Stimulated activated CD8-positive, alpha-beta memory T cell treated with anti-CD3 and anti-CD28 coated beads, Interleukin-12 subunit alpha, Interleukin-12 subunit beta, amount 100 ng/mL, for 24 hours (primary cell): ENCODE results near the gene KCND3.

Experiments
- DNase-seq: peaks from one replicate; pipeline ENCODE4 v3.0.0-alpha.2; 2020; ENCODE audit errors: extremely low read depth

KCND3 gene

DNA sequence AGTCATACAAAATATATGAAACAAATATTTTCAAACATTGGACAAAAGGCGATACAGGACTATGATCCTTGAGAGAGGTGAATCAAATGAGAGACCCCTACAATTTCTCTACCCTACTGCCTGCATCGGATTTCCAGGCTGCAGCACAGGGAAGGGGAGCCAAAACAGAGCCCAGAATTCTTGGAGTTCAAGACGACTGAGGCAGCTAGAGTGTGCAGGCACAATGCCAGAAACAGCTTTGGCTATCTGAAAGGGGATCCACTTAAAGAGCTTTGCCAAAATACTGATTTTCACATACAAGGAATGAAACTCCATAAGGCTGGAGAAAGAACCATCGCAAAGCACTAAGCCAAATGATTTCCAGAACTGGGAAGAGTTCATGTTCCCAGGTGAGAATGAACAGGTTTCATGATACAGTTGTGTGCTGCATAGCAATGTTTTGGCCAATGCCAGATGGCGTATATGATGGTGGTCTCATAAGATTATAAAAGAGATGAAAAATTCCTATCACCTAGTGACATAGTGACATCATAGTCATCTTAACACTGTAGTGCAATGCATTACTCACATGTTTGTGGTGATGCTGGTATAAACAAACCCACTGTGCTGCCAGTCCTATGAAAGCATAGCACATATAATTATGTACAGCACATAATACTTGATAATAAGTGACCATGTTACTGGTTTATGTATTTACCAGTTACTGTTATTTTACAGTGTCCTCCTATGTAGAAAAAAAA, 77.5 kb downstream of the KCND3 start:
- no peak for DNase-seq

DNA sequence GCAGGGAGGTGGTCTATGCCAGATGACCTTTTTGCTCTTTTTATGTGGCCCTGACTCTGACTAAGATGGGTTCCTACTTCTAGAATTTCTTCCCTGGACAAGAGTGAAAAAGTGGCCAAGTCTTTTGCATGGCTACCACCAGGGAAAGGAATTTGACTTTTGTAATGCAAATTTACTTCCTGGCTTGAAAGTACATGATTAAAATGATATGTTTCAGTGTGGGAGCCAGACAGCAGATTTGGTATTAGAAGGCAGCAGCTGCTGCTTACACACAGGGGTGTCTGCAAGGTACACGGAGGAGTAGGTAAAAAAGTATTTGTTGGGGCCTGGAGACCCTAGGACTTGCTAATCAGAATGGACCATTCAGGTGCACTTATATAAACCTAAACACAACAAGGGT, 78.4 kb downstream of the KCND3 start:
- no peak for DNase-seq

DNA sequence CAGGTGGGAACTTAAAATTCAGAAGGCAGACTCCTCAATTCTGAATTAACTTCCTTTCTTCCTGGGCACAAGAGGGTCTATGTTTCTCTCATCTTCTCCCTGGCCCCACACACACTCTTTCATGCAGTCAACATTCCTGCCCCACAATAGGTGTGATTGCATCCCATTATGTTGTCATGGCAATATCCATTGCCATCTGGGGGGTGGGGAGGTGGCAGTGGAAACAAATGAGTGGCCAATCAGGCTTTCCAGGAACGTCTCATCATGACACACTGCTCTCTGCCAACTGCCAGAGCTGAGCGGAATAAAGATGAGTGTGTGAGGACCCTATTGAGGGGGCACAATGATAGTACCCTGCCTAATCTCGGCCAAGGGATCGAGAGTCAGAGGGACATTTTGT, 80.4 kb downstream of the KCND3 start:
- DNase-seq, result no peak

- no peak for DNase-seq
These were observed 81.4 kb downstream of the KCND3 start for GRCh38 chr1:111908011-111908621.

DNA sequence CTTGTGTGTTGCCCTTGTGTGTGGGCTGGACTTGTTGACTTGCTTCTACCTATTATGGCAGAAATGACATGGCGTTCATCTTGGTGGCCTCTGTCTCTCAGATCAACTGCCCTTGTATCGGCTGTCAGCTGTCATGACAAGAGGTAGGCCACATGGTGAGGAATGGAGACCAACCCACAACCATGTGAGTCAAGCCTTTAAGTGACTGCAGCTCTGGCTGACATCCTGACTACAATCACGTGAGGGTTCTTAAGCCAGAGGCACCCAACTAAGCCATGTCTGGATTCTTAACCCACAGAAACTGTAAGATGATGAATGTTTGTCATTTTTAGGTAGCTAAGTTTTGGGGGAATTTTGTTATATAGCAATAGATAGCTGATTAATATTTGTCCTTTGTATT, 82.1 kb downstream of the KCND3 start:
- no peak for DNase-seq

- no peak for DNase-seq
These were observed 82.7 kb downstream of the KCND3 start for GRCh38 chr1:111906816-111907215.

GRCh38 chr1:111906111-111906510, 83.4 kb downstream of the KCND3 start:
- no peak for DNase-seq

DNA sequence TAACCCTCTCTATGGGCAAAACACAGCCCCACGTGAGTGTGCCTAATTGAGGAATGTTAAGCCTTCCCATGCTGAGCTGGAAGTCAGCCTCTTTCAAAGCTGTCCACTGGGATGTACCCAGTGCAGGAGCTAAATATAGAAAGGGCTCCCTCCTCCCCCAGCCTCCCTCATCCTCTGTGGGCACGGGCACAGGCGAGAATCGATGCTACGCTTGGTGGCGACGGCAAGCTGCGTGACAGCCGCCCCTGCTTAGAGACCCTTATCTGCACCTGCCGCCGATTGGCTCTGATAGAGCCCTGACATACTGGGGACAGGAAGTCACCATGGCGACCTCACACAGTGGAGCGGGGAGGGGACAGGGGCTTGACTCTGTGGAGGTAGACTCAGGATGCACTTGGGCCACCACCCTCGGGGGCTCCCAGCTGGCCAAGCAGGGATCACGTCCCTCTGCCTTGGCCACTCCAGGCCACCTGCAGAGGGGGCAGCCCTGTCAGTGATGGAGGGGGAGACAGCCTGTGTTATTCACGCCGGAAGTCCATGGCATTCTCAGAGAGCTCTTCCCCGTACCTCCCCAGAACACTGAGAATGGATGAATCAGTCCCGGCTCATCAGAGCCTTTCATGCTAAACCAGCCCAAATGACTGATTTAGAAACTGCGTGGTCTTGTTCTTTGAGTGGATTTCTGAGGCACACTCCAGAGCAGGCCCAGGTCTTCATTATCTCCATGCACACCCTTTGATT, 84.8 kb downstream of the KCND3 start:
- DNase-seq, result no peak

DNA sequence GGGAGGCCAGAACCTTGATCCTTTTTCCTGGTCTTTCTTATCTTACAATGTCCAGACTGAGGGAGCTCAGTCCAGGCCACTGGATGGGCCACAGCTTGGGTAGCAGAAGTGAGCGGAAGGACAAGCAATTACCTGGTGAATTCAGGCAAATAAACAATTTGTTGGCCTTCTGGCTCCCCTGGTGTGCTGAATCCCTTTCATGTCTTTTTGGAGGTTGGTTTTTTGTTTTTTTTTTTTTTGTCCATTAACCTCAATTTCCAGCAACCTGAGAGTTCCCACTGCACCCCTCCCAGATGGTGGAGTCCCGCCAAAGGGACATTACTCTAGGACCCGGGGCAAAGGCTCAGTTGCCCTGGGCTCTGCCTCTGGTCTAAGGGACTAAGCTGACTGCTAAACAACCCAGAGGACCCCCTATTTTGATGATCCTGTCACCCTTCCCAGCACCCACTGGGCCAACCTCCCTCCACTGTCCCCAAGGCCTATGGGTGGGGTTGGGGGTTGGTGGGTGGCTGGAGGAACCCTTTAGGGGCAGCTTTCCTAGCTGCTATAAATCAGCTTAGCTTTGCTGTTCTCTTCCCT, 85.5 kb downstream of the KCND3 start:
- DNase-seq, result no peak

GRCh38 chr1:111903148-111903870, 86.2 kb downstream of the KCND3 start:
- no peak for DNase-seq

DNA sequence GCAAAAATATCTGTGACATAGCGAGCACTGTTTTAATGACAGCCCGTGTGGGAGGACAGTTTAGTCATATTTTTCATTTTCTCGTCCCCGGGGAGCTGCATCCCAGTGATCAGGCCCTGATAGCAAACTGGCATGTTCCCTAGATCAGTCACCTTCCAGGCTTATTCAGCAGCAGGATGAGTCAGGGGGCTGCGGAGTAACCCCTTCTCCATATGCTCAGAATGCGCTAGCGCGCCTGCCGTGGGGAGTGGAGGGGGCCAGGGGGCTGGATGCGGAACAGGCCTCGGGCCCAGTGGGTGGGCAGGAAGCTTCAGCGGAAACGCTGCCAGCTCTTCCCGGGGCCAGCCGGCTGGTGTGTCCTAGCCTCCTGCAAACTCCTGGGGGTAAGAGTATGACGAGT, 94.0 kb downstream of the KCND3 start:
- no peak for DNase-seq

GRCh38 chr1:111895017-111895416, 94.5 kb downstream of the KCND3 start:
- no peak for DNase-seq

- no peak for DNase-seq
These were observed 95.0 kb downstream of the KCND3 start for GRCh38 chr1:111894497-111894896.

GRCh38 chr1:111891566-111891965, 97.9 kb downstream of the KCND3 start:
- DNase-seq, result no peak

DNA sequence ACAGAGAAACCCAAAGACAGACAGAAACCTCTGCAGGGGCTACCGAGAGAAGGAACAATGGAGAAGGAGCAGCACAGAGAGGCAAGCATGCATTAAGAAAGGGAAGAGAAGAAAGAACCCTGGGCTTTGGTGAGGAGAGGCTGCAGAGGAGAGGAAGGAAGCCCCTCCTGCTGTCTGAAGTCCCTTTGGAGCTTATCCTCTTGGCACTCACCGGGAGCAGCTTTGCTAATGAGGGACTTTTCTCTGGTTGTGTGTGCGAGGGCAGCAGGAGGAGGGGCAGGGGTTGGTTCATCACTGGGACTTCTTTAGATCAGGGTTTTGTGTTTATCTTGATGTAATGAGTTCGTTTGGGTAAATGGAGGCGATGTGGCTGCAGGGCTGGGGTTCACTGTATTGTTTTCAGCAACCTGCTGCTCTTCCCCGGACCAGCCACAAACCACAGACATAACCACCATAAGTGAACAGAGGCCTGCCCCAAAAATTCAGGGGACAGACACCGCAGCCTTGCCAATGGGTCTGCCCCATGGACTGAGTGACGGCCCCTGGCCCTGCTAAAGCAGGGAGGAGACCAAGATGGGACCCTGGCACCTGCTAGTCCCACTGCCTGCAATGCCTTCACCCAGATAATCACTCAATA, 100.6 kb downstream of the KCND3 start:
- no peak for DNase-seq

DNA sequence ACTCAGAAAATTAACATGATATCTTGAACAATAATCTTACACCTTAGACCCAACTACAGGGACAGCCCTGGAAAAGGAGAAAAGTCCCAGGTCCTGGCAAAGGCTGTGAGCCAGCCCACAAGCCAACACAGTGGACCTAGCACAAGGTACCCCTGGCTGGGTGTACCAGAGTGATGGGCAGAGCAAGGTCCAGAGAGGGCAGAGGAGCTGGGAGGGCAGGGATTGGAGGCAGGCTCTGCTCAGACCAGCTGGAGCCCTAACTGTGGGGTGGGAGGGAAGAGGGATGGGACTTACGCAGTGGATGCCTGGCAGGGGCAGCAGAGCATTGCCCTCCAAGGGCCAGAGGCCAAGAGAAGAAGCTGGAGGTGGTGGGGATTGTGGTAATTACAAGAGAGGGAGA, 101.6 kb downstream of the KCND3 start:
- no peak for DNase-seq

DNA sequence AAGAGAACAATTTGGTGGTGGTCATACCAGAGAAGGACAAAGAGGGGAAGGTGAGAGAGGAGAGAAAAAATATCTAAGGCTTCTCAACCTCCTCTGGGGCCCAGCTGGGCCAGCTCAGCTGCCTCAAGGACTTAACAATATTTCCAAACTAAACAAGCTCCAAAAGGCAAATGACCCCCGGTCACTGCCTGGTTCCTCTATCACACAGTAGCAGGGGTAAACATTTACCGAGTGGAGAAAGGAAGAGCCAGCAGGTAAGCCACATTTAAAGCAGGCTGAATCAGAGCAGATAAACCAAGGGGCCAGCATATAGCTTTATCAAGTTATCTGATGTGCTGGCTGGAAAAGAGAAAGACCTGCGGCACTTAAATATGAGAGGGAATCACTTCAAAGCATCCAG, 102.1 kb downstream of the KCND3 start:
- no peak for DNase-seq

- DNase-seq, result no peak
These were observed 102.7 kb downstream of the KCND3 start for GRCh38 chr1:111886741-111887140.

- DNase-seq, result no peak
These were observed 104.6 kb downstream of the KCND3 start for GRCh38 chr1:111884772-111885443.

DNA sequence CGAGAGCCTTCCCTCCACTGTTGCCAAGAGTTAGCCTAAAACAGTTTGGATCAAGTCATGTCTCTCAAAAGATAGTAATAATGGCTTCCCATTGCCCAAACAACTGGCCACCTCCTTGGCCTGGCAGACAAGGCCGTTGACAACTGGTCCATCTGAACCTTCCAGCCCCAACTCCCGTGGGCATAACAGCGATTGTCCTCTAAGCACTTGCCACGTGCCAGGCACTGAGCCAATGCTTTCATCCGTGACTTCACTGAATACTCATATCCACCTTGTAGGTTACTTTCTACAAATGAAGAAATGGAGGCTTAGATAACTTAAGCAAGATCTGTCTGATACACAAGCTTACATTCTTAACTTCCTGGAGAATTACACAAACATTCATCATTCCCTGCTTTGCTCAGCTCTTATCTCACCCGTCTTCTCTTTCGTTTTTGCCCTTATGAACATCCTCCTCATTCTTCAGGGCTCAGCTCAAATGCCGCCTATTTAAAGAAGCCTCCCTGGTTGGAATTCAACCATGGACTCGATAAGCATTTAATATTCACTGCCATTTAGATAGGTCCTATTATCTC, 106.4 kb downstream of the KCND3 start:
- DNase-seq, result no peak

DNA sequence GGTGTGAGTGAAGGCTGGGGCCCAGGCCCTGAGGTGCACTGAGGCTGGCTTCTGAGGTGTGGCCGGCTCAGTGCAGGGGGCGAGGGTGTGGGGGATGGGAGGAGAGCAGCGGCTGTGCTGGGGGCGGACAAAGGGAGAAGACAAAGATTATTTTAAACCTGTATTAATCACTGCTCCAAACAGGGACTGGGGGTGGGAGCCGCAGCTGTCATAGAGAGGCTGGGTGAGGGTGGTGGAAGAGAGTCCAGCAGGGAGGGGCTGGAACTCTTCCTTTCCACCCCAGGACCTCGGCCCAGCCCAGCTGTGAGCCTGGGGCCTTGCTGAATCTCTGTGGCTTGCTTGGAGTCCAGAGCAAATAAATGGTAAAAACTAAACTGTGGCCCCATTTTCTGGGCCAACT, 106.9 kb downstream of the KCND3 start:
- DNase-seq, result no peak
